SK-N-SH treated with all-trans-retinoic acid at 6 μM for 48 hours (cell line): ENCODE data around the gene CHST11.

Experiments
- ARNTL ChIP-seq: fragments of 450-650 bp; formaldehyde crosslinking; IDR thresholded peaks from 2 replicates; pipeline ENCODE4 v1.5.0; 2020; ENCODE audit warnings: low read depth, mild to moderate bottlenecking, moderate library complexity, borderline replicate concordance
- OSR1 ChIP-seq: fragments of 250-450 bp; sonication (Bioruptor Pico); IDR thresholded peaks from 2 replicates; pipeline ENCODE4 v1.8.0; 2022; ENCODE audit warnings: moderate library complexity, mild to moderate bottlenecking, inconsistent platforms
- RARB ChIP-seq: fragments of 250-450 bp; sonication (Bioruptor Pico); IDR thresholded peaks from 2 replicates; pipeline ENCODE4 v1.8.0; 2021; ENCODE audit warnings: mild to moderate bottlenecking, moderate library complexity
- SNAI2 ChIP-seq: fragments of 250-450 bp; sonication (Bioruptor Pico); IDR thresholded peaks from 2 replicates; pipeline ENCODE4 v1.5.0; 2020; ENCODE audit warnings: mild to moderate bottlenecking, moderate library complexity
- ZNF565 ChIP-seq: fragments of 450-650 bp; formaldehyde crosslinking; conservative IDR thresholded peaks from 2 replicates; pipeline ENCODE4 v1.5.0; 2020; ENCODE audit warnings: low read depth, mild to moderate bottlenecking, moderate library complexity
- TF ChIP-seq, protein P1 (sequence below): fragments of 250-450 bp; sonication (Bioruptor Pico); IDR thresholded peaks from 2 replicates; pipeline ENCODE4 v1.5.1; 2021; ENCODE audit warnings: mild to moderate bottlenecking, moderate library complexity
- TF ChIP-seq, protein P2 (sequence below): fragments of 250-450 bp; sonication (Bioruptor Pico); IDR thresholded peaks from 2 replicates; pipeline ENCODE4 v1.8.0; 2020; ENCODE audit warnings: mild to moderate bottlenecking, moderate library complexity, borderline replicate concordance
- TF ChIP-seq, protein P3 (sequence below): fragments of 250-450 bp; sonication (Bioruptor Pico); IDR thresholded peaks from 2 replicates; pipeline ENCODE4 v1.8.0; 2021; ENCODE audit warnings: low read depth, mild to moderate bottlenecking, moderate library complexity, borderline replicate concordance

DNA sequence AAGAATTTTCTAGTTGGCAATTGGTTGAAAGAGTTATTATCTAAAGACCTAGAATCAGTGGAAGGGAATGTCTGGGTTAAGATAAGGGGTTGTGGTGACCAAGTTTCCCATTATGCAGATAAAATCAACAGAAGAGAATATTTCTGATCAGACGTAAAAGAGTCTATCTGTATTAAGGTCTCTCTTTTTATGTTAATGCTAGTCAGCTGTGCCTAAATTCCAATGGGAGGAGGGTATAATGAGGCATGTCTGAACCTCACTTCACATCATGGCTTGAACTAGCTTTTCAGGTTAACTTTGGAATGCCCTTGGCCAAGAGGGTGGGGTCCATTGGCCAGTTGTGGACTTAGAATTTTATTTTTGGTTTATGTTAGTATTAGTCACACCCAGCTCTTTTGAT lies 34.3 kb upstream of the CHST11 start:
- TF ChIP-seq, protein P1, sequence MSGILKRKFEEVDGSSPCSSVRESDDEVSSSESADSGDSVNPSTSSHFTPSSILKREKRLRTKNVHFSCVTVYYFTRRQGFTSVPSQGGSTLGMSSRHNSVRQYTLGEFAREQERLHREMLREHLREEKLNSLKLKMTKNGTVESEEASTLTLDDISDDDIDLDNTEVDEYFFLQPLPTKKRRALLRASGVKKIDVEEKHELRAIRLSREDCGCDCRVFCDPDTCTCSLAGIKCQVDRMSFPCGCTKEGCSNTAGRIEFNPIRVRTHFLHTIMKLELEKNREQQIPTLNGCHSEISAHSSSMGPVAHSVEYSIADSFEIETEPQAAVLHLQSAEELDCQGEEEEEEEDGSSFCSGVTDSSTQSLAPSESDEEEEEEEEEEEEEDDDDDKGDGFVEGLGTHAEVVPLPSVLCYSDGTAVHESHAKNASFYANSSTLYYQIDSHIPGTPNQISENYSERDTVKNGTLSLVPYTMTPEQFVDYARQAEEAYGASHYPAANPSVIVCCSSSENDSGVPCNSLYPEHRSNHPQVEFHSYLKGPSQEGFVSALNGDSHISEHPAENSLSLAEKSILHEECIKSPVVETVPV (CRISPR knock-in tag) = no peak
- TF ChIP-seq RARB (no peak), SNAI2 (CRISPR knock-in tag) (no peak), ARNTL (CRISPR knock-in tag) (no peak), ZNF565 (CRISPR knock-in tag) (no peak), OSR1 (no peak)
- TF ChIP-seq, protein P2, sequence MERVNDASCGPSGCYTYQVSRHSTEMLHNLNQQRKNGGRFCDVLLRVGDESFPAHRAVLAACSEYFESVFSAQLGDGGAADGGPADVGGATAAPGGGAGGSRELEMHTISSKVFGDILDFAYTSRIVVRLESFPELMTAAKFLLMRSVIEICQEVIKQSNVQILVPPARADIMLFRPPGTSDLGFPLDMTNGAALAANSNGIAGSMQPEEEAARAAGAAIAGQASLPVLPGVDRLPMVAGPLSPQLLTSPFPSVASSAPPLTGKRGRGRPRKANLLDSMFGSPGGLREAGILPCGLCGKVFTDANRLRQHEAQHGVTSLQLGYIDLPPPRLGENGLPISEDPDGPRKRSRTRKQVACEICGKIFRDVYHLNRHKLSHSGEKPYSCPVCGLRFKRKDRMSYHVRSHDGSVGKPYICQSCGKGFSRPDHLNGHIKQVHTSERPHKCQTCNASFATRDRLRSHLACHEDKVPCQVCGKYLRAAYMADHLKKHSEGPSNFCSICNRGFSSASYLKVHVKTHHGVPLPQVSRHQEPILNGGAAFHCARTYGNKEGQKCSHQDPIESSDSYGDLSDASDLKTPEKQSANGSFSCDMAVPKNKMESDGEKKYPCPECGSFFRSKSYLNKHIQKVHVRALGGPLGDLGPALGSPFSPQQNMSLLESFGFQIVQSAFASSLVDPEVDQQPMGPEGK (CRISPR knock-in tag) = no peak
- TF ChIP-seq, protein P3, sequence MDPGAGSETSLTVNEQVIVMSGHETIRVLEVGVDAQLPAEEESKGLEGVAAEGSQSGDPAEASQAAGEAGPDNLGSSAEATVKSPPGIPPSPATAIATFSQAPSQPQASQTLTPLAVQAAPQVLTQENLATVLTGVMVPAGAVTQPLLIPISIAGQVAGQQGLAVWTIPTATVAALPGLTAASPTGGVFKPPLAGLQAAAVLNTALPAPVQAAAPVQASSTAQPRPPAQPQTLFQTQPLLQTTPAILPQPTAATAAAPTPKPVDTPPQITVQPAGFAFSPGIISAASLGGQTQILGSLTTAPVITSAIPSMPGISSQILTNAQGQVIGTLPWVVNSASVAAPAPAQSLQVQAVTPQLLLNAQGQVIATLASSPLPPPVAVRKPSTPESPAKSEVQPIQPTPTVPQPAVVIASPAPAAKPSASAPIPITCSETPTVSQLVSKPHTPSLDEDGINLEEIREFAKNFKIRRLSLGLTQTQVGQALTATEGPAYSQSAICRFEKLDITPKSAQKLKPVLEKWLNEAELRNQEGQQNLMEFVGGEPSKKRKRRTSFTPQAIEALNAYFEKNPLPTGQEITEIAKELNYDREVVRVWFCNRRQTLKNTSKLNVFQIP (CRISPR knock-in tag) = no peak
